Measurements from ENCODE around the gene SLC43A2. TPM values are rescaled to one million over a fixed set of nuclear protein-coding genes. Genes with fewer than 3 reads are reported as not detected.
"Not testable (repeated sequence)": the region's sequence is repeated elsewhere in the genome, so short reads cannot be mapped to it uniquely, and the experiment has no call there.

Gene SLC43A2
- total RNA-seq, 1 donor from 2014 or later, result 44.6 TPM

DNA sequence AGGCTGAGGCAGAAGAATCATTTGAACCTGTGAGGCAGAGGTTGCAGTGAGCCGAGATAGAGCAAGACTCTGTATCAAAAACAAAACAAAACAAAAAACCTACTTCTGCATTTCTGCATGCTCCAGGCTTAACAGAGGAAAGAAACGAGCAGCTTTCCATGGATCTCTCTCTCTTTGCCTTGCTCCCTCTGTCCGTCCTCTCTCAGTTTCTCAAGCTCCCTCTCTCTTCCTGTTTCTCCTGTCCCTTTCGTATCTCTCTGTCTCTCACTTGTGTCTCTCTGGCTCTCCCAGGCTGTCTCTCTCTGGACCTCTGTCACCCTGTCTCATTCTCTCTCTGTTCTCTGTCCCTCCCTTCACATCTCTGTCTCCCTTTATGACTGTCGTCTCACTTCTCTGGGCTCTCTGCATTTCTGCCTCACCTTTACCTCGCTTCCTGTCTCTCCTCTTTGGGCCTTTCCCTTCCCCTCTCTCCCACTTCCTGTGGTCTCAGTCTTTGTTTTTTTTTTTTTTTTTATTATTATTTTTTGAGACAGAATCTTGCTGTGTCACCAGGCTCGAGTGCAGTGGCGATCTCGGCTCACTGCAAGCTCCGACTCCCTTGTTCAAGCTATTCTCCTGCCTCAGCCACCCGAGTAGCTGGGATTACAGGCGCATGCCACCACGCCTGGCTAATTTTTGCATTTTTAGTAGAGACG lies 62.0 kb downstream of the SLC43A2 start:
- DNase-seq (no peak), ATAC-seq (no peak)
- Histone ChIP-seq H3K9me3 (no peaks in the 10 kb centered on the region), H3K27me3 (ENCODE audit: low read depth) (no peaks in the 10 kb centered on the region), H3K4me3 (peak overlapping the region; percentile 1), H3K36me3 (no peaks in the 10 kb centered on the region), H3K4me1 (peaks cover 14% of the 10 kb centered on the region), H3K27ac (peak overlapping the region; percentile 18)
- no peak for TF ChIP-seq CTCF (IDR thresholded peaks at IDR 0.05)
- intact Hi-C loops (cut with DNase I), result no loop called here

DNA sequence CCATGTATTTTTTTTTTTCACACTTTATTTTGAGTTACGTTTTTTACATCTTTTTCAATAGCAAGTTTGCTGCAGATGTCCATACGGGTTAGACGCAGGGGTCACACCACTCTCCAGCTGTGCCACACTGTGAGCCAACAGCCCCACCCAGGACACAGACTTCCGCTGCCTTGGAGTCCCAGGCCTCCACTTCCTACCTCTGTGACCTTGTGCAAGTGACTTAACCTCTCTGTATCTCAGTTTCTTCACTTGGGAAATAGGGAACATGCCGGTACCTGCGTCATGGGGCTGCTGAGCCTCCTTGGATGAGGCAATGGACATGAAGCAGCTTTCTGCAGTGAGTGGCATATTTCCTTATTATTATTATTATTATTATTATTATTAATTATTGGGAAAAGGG lies 62.8 kb downstream of the SLC43A2 start:
- intact Hi-C loops (cut with DNase I), result no loop called here
- H3K9me3 ChIP-seq, result no peaks in the 10 kb centered on the region
- DNase-seq (no peak), ATAC-seq (no peak)
- H3K36me3 ChIP-seq, result no peaks in the 10 kb centered on the region
- H3K27me3 ChIP-seq (ENCODE audit: low read depth), result no peaks in the 10 kb centered on the region
- peaks cover 22% of the 10 kb centered on the region for H3K4me1 ChIP-seq
- no peak overlapping the region for H3K27ac ChIP-seq
- no peak overlapping the region for H3K4me3 ChIP-seq
- no peak for TF ChIP-seq CTCF (IDR thresholded peaks at IDR 0.05)

- TF ChIP-seq CTCF (IDR thresholded peaks at IDR 0.05), result no peak
- Histone ChIP-seq H3K4me3 (no peak overlapping the region), H3K27me3 (ENCODE audit: low read depth) (no peaks in the 10 kb centered on the region), H3K9me3 (no peaks in the 10 kb centered on the region), H3K27ac (no peak overlapping the region), H3K4me1 (peaks cover 39% of the 10 kb centered on the region), H3K36me3 (peaks cover 3% of the 10 kb centered on the region)
- intact Hi-C loops (cut with DNase I), result no loop called here
- ATAC-seq, result no peak
- DNase-seq, result no peak
Observed at GRCh38 chr17:1563786-1564613, 64.6 kb downstream of the SLC43A2 start.

- ATAC-seq; intact Hi-C loops (cut with DNase I); H3K27me3 ChIP-seq (ENCODE audit: low read depth): not testable (repeated sequence)
Observed at GRCh38 chr17:1563471-1563785, 65.2 kb downstream of the SLC43A2 start.

DNA sequence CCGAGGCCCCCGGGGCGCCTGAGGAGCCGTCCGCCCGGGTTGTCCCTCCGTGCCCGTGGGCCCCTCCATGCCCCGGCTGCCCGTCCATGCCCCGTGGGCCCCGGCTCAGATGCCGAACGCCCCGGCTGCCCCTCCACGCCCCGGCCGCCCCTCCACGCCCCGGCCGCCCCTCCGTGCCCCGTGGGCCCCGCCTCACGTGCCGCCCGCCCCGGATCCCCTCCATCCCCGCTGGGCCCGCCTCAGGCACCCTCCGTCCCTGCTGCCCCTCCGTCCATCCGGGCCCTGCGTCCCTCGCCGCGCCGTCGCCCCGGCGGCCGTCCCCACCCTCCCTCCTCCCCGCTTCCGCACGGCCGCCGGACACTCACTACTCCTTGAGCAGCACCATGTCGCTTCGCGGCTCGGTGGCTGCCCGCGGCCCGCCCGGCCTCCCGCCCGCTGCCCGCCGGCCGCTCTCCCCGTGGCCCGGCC lies 66.4 kb downstream of the SLC43A2 start:
- ATAC-seq, result peak; percentile 52 to 54
- peak overlapping the region; percentile 85 for H3K27ac ChIP-seq
- intact Hi-C loops (cut with DNase I), result no loop called here
- no peak for TF ChIP-seq CTCF (IDR thresholded peaks at IDR 0.05)
- no peaks in the 10 kb centered on the region for H3K27me3 ChIP-seq (ENCODE audit: low read depth)
- peaks cover 42% of the 10 kb centered on the region for H3K4me1 ChIP-seq
- peak; percentile 77 for DNase-seq
- peak overlapping the region; percentile 79 for H3K4me3 ChIP-seq
- no peaks in the 10 kb centered on the region for H3K9me3 ChIP-seq
- peaks cover 3% of the 10 kb centered on the region for H3K36me3 ChIP-seq

More at GRCh38 chr17:1563471-1563785, 65.2 kb downstream of the SLC43A2 start:
- not testable (repeated sequence) for DNase-seq, H3K27ac ChIP-seq, H3K36me3 ChIP-seq, H3K9me3 ChIP-seq, H3K4me3 ChIP-seq
- H3K4me1 ChIP-seq, result peaks cover 42% of the 10 kb centered on the region

Data from lower lobe of right lung (tissue), 2 donors.